ENCODE measurements around the gene WDR17. TPM values are rescaled to one million over a fixed set of nuclear protein-coding genes. Genes with fewer than 3 reads are reported as not detected.

WDR17 gene
- 0.48 TPM for total RNA-seq

GRCh38 chr4:176065435-176066291 is at the start of gene WDR17:
Gene WDR17, plus strand, starts transcription at chr4:176065841. Its CDS starts 45,740 bp downstream, at chr4:176111581.
- peak; percentile 88 for ATAC-seq

- ATAC-seq = no peak
These were observed 49.0 kb upstream of the WDR17 start for GRCh38 chr4:176016601-176017000.

GRCh38 chr4:176020481-176021085 is 45.1 kb upstream of the WDR17 start:
- no peak for ATAC-seq

DNA sequence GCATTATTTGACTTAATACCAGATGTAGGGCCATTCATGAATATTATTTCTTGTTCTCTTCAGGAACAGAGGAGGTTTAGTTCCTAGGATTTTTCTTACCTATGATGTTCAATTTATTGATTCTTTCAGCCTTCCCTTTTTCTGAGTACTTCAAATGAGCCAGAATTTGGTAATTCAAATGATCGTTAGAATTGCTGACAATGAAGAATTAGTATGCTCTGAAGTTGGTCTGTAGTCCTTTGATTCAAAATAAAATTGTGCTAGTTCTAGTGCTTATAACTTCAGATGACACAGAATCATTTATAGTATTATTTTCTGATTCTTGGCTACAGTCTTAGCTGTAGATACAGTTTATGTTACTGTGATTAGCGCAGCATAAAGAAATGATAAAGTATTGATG is 35.2 kb upstream of the WDR17 start:
- no peak for ATAC-seq

GRCh38 chr4:176031922-176032321 is 33.7 kb upstream of the WDR17 start:
- ATAC-seq = no peak

GRCh38 chr4:176032454-176032853 is 33.2 kb upstream of the WDR17 start:
- no peak for ATAC-seq

- ATAC-seq = no peak
These were observed 31.1 kb upstream of the WDR17 start for GRCh38 chr4:176034499-176034898.

DNA sequence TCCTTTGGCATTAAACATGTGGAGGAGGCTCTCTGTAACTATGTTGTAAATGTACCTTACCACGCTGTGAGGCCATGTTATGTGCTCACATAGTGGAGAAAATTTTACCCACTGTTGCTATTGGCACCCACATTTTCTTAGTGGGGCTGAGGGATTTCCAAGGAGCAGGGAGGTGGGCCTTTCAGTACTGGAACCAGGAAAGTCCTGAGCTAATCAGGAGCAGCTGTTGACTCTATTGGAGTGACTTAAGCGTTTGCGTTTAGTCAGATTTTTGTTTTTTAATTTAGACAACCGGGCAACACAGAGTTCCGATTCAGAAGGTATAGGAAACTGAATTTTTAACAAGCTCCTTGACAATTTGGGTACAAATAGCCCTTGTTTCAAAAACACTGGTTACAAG is 30.7 kb upstream of the WDR17 start:
- no peak for ATAC-seq

- ATAC-seq = no peak
These were observed 28.9 kb upstream of the WDR17 start for GRCh38 chr4:176036585-176037205.

- ATAC-seq = no peak
These were observed 26.9 kb upstream of the WDR17 start for GRCh38 chr4:176038789-176039188.

- no peak for ATAC-seq
These were observed 23.4 kb upstream of the WDR17 start for GRCh38 chr4:176042195-176042594.

- no peak for ATAC-seq
These were observed 21.6 kb upstream of the WDR17 start for GRCh38 chr4:176043838-176044588.

GRCh38 chr4:176044589-176044951 is 21.1 kb upstream of the WDR17 start:
- ATAC-seq = no peak

GRCh38 chr4:176048631-176049030 is 17.0 kb upstream of the WDR17 start:
- ATAC-seq = no peak

DNA sequence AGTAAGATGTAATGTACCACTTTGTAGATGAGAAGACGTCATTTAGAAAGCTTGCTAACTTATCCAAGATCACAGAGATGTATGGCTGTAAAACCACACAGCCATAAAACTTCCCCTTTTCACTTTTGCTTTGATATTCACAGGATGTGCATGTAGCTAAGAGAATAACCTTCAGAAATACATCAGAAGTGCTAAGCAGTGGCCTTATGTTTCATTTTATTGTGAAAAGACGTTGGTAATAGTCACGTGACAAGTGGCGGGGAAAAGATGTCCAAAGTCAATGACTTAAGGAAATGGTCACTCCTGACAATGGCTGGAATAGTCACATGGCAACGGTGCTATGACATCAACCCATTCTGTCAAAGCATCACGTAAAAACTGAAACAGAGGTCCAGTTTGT is 12.9 kb upstream of the WDR17 start:
- ATAC-seq = no peak

DNA sequence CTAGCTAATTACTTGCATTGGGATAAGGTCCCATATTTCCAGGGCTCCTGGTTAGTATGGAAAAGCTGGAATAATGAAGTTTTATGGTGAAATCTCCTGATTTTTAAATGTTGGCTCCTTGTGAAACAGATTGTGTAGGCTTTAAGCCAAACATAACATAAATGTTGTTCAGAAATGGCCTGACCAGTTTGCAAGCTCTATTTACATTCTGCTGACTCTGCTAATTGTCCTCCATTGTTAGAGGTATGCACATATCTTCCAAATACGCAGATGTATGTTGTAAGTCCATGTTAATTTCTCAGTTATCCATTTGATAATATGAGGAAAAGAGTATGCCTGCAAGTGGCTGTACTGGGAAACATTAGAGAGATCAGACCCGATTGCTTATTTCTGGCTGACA is 11.9 kb upstream of the WDR17 start:
- ATAC-seq = no peak

- ATAC-seq = no peak
These were observed 10.7 kb upstream of the WDR17 start for GRCh38 chr4:176054942-176055341.

- ATAC-seq = no peak
These were observed 1.9 kb upstream of the WDR17 start for GRCh38 chr4:176063718-176064117.

DNA sequence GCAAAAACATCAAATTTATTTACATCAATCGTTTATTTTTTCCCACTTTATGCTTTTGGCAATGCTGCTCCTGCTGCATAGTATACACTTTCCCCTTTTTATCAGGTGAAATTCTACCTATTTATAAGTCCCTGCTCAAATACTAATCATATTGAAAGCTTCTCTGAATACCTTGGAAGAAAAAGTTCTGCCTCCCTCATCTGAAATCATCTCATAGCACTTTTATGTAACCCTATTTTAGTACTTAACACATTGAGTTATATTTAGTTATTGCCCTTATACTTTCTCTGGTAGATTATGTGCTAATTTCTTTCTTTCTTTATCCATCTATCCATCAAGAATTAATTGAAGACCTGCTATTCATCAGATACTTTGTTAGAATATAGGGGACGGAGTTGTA is 1.1 kb upstream of the WDR17 start:
- ATAC-seq = no peak

DNA sequence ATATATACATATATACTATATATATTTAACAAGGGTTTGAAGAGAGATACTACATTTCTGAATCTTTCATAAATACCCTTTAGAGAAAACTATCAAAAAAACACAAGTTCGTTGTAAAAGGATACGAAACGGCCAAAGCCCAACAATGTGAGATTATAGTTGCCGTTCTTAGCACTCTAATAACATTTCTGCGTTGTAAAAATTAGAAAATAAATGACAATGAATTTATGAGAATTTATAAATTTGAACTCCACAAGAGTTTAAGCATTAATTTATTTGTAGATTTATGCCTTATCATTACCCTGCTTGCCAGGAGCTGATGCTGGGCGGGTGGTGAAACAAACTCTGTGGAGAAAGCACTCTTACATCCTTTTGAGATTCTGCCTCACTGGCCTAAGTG is 1.1 kb downstream of the WDR17 start:
- ATAC-seq = no peak

DNA sequence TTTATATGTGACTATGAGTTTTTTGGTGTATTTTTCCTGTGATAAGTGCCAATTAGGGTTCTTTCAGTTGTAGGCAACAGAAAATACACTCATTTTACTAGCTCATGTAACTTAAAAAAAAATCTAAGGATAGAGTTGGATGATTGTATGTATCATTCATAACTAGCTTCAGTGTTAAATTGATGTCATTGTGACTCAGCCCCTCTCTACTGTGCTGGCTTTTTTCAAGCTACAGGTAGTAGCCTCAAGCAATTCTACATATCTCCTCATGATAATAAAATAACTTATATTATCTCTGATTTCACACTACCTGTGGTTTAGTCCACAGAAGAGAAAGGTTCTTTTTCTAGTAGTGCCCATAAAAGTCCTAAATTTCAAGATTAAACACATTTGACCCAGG is 11.9 kb downstream of the WDR17 start:
- ATAC-seq = no peak

DNA sequence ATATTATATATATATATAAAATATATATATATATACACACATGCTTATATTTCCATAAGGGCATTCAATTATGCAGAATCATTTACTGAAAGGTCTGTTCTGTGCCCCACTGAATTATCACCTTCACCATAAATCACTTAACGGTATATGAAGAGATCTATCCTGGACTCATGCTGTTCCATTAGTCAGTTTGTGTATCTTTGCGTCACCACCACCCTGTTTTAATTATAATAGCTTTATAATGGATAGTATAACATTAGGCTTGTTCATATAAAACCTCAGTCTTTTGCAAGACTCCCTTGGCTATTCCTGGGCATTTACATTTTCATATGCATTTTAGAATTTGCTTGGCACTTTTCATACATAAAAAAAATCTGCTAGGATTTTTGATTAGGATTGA is 19.1 kb downstream of the WDR17 start:
- ATAC-seq = no peak

DNA sequence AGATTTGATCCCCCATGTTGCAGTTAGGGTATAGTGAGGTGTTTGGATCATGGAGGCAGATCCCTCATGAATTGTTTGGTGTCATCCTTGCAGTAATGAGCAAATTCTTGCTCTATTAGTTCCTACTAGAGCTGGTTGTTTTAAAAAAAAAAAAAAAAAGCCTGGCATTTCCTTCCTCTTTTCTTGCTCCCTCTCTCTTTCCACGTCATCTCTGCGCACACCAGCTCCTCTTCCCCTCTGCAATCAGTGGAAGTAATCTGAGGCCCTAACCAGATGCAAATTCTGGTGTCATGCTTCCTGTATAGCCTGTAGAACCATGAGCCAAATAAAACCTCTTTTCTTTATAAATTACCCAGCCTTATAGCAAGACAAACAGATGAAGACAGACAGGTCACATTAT is 24.5 kb downstream of the WDR17 start:
- ATAC-seq = no peak

All from esophagus mucosa (tissue), 1 donor.